Measurements from ENCODE around the gene NRG2. TPM values are rescaled to one million over a fixed set of nuclear protein-coding genes. Genes with fewer than 3 reads are reported as not detected.
A peak's percentile ranks its signal among the peaks of the same experiment; 100 is the strongest.

NRG2 gene
- polyA plus RNA-seq, 2 of the 4 experiments (the other 2 are of a cell fraction), result 1.0 to 1.1 TPM

GRCh38 chr5:139958432-139959148, 84.5 kb downstream of the NRG2 start:
- ATAC-seq (no peak), DNase-seq (ENCODE audit: low read depth in 1 of 2, low spot score in 1 of 2) (no peak), FAIRE-seq (no peak)
- H3K4me2 ChIP-seq, result no peak overlapping the region
- ChIA-PET CTCF (interaction anchor here (0.7 to 6.5 kb wide), 5 partner anchors 9 to 171 kb away, joined by 3 to 67 read pairs (median 13); no protein-coding TSS in a partner anchor), POLR2A (no interaction called here)
- 59% methylated on average over 4 of the region's 4 CpGs for WGBS (ENCODE audit: missing lambda C conversion rate)
- no peaks in the 10 kb centered on the region for H3K4me1 ChIP-seq
- no peak for TF ChIP-seq NPAS2 (CRISPR knock-in tag; IDR thresholded peaks at IDR 0.05; ENCODE audit: borderline replicate concordance)
- H3K27ac ChIP-seq, result no peak overlapping the region
- H3K4me3 ChIP-seq, result no peak overlapping the region
- H3K9me3 ChIP-seq, result no peaks in the 10 kb centered on the region

GRCh38 chr5:139956342-139956741, 86.8 kb downstream of the NRG2 start:
- CTCF ChIA-PET, result interaction anchor here (0.6 to 6.5 kb wide), 5 partner anchors 11 to 396 kb away, joined by 3 to 67 read pairs (median 13); no protein-coding TSS in a partner anchor

GRCh38 chr5:139955616-139956273, 87.4 kb downstream of the NRG2 start:
- POLR2A ChIA-PET, result no interaction called here

More at GRCh38 chr5:139956342-139956741, 86.8 kb downstream of the NRG2 start:
- no peak for FAIRE-seq
- TF ChIP-seq HES2 (IDR thresholded peaks at IDR 0.05) (no peak), RCOR1 (IDR thresholded peaks at IDR 0.05; ENCODE audit: low read depth, low read length) (no peak), ATOH8 (CRISPR knock-in tag; IDR thresholded peaks at IDR 0.05; ENCODE audit: low read depth) (no peak), NR3C1 (IDR thresholded peaks at IDR 0.05) (no peak), ESRRA (IDR thresholded peaks at IDR 0.05; ENCODE audit: borderline replicate concordance, low read length) (no peak), HOXB13 (CRISPR knock-in tag; IDR thresholded peaks at IDR 0.05; ENCODE audit: low read depth) (no peak), FOSL2 (IDR thresholded peaks at IDR 0.05) (no peak), FOSL2 (CRISPR knock-in tag; IDR thresholded peaks at IDR 0.05) (no peak), HEYL (CRISPR knock-in tag; IDR thresholded peaks at IDR 0.05) (no peak), BHLHE40 (IDR thresholded peaks at IDR 0.05; ENCODE audit: low read depth, low read length) (no peak), CHD4 (IDR thresholded peaks at IDR 0.05; ENCODE audit: borderline replicate concordance) (no peak), EHF (CRISPR knock-in tag; IDR thresholded peaks at IDR 0.05) (no peak), RNF2 (IDR thresholded peaks at IDR 0.05; ENCODE audit: borderline replicate concordance, low read depth) (no peak), JUN (IDR thresholded peaks at IDR 0.05) (no peak), POLR2A (IDR thresholded peaks at IDR 0.05; ENCODE audit: low read length) (no peak)
- DNase-seq (ENCODE audit: low read depth in 1 of 2, low spot score in 1 of 2), result no peak
- Histone ChIP-seq H3K4me1 (no peaks in the 10 kb centered on the region), H3K27ac (no peak overlapping the region), H3K4me3 (no peak overlapping the region), H3K9me3 (no peaks in the 10 kb centered on the region), H3K4me2 (no peak overlapping the region)
- WGBS (ENCODE audit: missing lambda C conversion rate), result 46% methylated on average over 4 of the region's 4 CpGs
- POLR2A ChIA-PET, result no interaction called here
- ATAC-seq, result no peak

More at GRCh38 chr5:139955616-139956273, 87.4 kb downstream of the NRG2 start:
- TF ChIP-seq ATOH8 (CRISPR knock-in tag; IDR thresholded peaks at IDR 0.05; ENCODE audit: low read depth) (no peak), ZNF302 (CRISPR knock-in tag; IDR thresholded peaks at IDR 0.05) (no peak), NFE2L2 (conservative IDR thresholded peaks at IDR 0.05; ENCODE audit: low read length) (no peak), POLR2AphosphoS2 (conservative IDR thresholded peaks at IDR 0.05; ENCODE audit: low read length) (no peak), NPAS2 (CRISPR knock-in tag; IDR thresholded peaks at IDR 0.05; ENCODE audit: borderline replicate concordance) (no peak)
- no peak for FAIRE-seq
- Histone ChIP-seq H3K27ac (no peak overlapping the region), H3K4me2 (no peak overlapping the region), H3K4me3 (no peak overlapping the region), H3K4me1 (no peaks in the 10 kb centered on the region), H3K9me3 (no peaks in the 10 kb centered on the region)
- 29% methylated on average over 5 of the region's 5 CpGs for WGBS (ENCODE audit: missing lambda C conversion rate)
- DNase-seq (ENCODE audit: low read depth in 1 of 2, low spot score in 1 of 2), result no peak
- CTCF ChIA-PET, result interaction anchor here (0.9 to 6.5 kb wide), 4 partner anchors 11 to 169 kb away, joined by 3 to 67 read pairs (median 17); no protein-coding TSS in a partner anchor
- ATAC-seq, result peak in 1 of 2 experiments; percentile 65; a peak in 3 of 6 replicates

Data from A549 (cell line).